NT2/D1 (cell line): Measurements from ENCODE around the gene TPCN2.

Experiments
- SUZ12 ChIP-seq: IDR thresholded peaks from 2 replicates; pipeline ENCODE4 v1.6.1; 2011; ENCODE audit not compliant: insufficient read length, insufficient read depth; ENCODE audit errors: extremely low read depth
- YY1 ChIP-seq: IDR thresholded peaks from 2 replicates; pipeline ENCODE4 v1.6.1; 2011; ENCODE audit not compliant: insufficient read length, insufficient read depth
- ZNF274 ChIP-seq: IDR thresholded peaks from 2 replicates; pipeline ENCODE4 v1.6.1; 2011; ENCODE audit warnings: mild to moderate bottlenecking, low read depth, low read length

DNA sequence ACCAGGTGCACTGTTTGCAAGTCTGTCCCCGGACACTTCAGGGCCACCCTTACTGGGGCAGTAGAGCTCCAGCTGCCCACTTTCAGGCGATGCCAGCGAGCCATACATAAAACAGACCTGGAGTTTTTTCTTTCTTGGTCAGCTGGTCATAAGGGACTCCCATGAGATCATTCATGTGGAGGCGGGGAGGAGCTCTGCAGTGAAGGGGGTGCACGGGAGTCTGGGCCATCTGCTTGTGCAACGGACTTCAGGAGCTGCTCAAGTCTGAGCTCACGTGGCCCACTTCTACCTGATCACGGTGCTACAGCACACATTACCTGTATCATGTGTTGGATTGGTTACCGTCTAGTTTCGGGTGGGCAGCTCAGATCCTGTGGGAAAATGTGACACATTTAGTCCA lies 26.5 kb upstream of the TPCN2 start:
- TF ChIP-seq SUZ12, result no peak
- TF ChIP-seq ZNF274, result no peak
- no peak for TF ChIP-seq YY1
